Skeletal muscle tissue (tissue), 4 donors: Measurements from ENCODE around the gene TIAM1. TPM values are rescaled to one million over a fixed set of nuclear protein-coding genes. Genes with fewer than 3 reads are reported as not detected.

Experiments used
- H3K27ac ChIP-seq: one replicate; pipeline ENCODE4 v1.7.0; 2013; ENCODE audit warnings: mild to moderate bottlenecking, low read depth, low read length, inconsistent platforms
- H3K27me3 ChIP-seq, 3 donors: one replicate each; pipeline ENCODE4 v1.7.0; 2013; ENCODE audit warnings: low read length in 3 of 3; ENCODE audit not compliant: control insufficient read depth in 3 of 3, insufficient read depth in 3 of 3
- H3K36me3 ChIP-seq, 3 donors: one replicate each; pipeline ENCODE4 v1.7.0; 2013; ENCODE audit warnings: low read length in 3 of 3; ENCODE audit not compliant: control insufficient read depth in 3 of 3, insufficient read depth in 3 of 3
- H3K4me1 ChIP-seq, 3 donors: one replicate each; pipeline ENCODE4 v1.7.0; 2013; ENCODE audit warnings: low read length in 3 of 3, mild to moderate bottlenecking in 3 of 3; ENCODE audit not compliant: control insufficient read depth in 3 of 3, insufficient read depth in 3 of 3
- H3K4me3 ChIP-seq, 3 donors: one replicate each; pipeline ENCODE4 v1.7.0; 2013; ENCODE audit warnings: low read length in 3 of 3
- H3K9ac ChIP-seq, 3 donors: one replicate each; pipeline ENCODE4 v1.7.0; 2013; ENCODE audit warnings: low read length in 3 of 3, mild to moderate bottlenecking in 3 of 3, moderate library complexity in 2 of 3, low read depth in 1 of 3
- H3K9me3 ChIP-seq, 3 donors: one replicate each; pipeline ENCODE4 v1.7.0; 2013; ENCODE audit warnings: low read length in 3 of 3; ENCODE audit not compliant: control insufficient read depth in 3 of 3
- total RNA-seq: library from RNA; depleted of rRNA; stranded (reverse); fragments of >200 nt; gene quantifications from one replicate; pipeline ENCODE4 v1.2.3, GENCODE V29; 2014
- donor health status: Osteomylitis.

Gene TIAM1
- total RNA-seq, 1 donor from 2014 or later, result 24.5 TPM

GRCh38 chr21:31252091-31252490 lies 92.0 kb downstream of the TIAM1 start:
- no peak overlapping the region for H3K27ac ChIP-seq
- H3K4me1 ChIP-seq, result no peaks in the 10 kb centered on the region
- no peaks in the 10 kb centered on the region for H3K27me3 ChIP-seq
- no peaks in the 10 kb centered on the region for H3K36me3 ChIP-seq
- H3K9ac ChIP-seq, result no peak overlapping the region
- H3K9me3 ChIP-seq, result no peaks in the 10 kb centered on the region
- no peak overlapping the region for H3K4me3 ChIP-seq

DNA sequence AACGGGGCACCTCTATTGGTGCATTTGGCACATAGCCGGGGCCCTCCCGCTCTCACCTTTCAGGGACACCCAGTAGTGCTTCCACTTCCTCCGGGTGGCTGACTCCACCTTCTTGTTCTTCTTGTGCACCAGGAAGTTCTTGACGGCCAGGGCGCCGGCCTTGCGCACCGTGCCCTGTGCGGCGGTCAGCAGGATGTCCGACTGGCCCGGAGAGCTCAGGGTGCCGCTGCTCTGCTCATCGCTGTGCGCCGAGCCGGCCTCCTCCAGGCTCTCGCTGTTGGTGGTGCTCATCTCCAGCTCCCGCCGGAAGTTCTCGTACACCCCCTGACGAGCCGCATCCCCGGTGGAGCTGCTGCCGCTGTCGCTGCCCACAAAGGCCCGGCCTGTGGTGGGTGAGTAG lies 92.4 kb downstream of the TIAM1 start:
- Histone ChIP-seq H3K4me1 (no peaks in the 10 kb centered on the region), H3K9ac (no peak overlapping the region), H3K36me3 (no peaks in the 10 kb centered on the region), H3K27me3 (no peaks in the 10 kb centered on the region), H3K9me3 (no peaks in the 10 kb centered on the region), H3K4me3 (no peak overlapping the region), H3K27ac (no peak overlapping the region)

GRCh38 chr21:31248598-31248997 lies 95.5 kb downstream of the TIAM1 start:
- H3K4me3 ChIP-seq, result no peak overlapping the region
- no peak overlapping the region for H3K27ac ChIP-seq
- no peaks in the 10 kb centered on the region for H3K27me3 ChIP-seq
- H3K9me3 ChIP-seq, result no peaks in the 10 kb centered on the region
- H3K36me3 ChIP-seq, result no peaks in the 10 kb centered on the region
- no peak overlapping the region for H3K9ac ChIP-seq
- H3K4me1 ChIP-seq, result no peaks in the 10 kb centered on the region

- H3K4me3 ChIP-seq, result no peak overlapping the region
- H3K36me3 ChIP-seq, result no peaks in the 10 kb centered on the region
- H3K9me3 ChIP-seq, result peaks cover 2 to 5% (median 2%) of the 10 kb centered on the region in 3 donors
- H3K27me3 ChIP-seq, result no peaks in the 10 kb centered on the region
- H3K4me1 ChIP-seq, result no peaks in the 10 kb centered on the region
- no peak overlapping the region for H3K9ac ChIP-seq
- H3K27ac ChIP-seq, result no peak overlapping the region
These were observed 100.5 kb downstream of the TIAM1 start for GRCh38 chr21:31243611-31244010.

DNA sequence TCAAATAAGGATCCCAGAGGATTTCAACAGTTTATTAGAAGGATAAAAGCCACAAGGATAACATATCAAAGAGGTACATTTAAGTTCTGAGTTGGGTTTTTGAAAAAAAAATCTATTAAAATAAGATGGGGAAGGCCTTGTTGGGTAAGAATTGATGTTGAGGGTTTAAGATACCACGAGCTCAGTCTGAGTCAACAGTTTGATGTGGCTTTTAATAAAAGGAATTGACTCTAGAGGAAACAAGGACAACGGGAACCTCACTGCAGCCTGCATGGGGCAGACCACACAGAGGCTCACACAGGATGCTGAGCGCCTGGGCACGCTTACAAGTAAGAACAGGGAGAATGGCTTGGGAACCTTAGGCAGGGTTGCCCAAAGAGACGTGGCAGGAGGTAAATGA lies 107.5 kb downstream of the TIAM1 start:
- H3K27ac ChIP-seq, result no peak overlapping the region
- H3K9me3 ChIP-seq, result peaks cover 2 to 5% (median 2%) of the 10 kb centered on the region in 3 donors
- no peak overlapping the region for H3K9ac ChIP-seq
- H3K4me1 ChIP-seq, result no peaks in the 10 kb centered on the region
- no peak overlapping the region for H3K4me3 ChIP-seq
- H3K27me3 ChIP-seq, result no peaks in the 10 kb centered on the region
- no peaks in the 10 kb centered on the region for H3K36me3 ChIP-seq

DNA sequence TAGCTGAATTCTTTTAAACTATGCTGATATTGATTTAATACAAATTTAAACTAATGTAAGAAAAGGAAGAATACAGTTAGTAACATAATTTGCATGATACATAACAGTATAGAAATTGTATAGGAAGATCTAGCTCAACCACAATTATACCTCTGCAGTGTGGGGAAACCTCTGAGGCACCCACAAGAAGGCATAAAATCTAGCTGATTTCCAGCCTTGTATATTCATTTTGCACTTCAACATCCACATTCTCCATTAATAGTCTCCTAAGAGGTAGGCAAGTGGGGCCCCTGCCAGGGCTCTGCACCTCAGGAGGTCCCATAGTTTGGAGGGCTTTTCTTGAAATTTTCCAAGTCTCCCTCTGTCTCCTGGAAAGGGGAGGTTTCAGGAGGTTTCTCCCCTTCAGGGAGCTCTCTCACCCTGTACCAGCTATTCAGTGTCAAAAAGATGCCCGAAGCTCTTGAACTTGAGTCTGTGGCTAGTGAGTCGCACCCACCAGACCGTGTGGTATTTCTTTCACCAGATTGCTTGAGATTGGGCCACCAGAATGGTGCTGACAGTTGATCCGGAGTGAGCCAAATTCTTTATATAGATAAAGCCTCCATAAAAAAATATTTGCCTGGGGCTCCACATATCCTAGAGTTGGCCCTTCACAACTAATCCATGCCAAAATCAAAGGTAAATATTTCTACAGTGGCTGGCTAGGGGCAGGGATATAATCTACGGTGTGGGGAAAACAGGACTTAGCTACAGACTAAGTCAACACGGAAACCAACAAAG lies 108.2 kb downstream of the TIAM1 start:
- Histone ChIP-seq H3K27me3 (no peaks in the 10 kb centered on the region), H3K4me1 (no peaks in the 10 kb centered on the region), H3K9me3 (peaks cover 0 to 5% (median 0%) of the 10 kb centered on the region in 3 donors), H3K9ac (no peak overlapping the region), H3K27ac (no peak overlapping the region), H3K4me3 (no peak overlapping the region), H3K36me3 (no peaks in the 10 kb centered on the region)

GRCh38 chr21:31234936-31235335 lies 109.1 kb downstream of the TIAM1 start:
- Histone ChIP-seq H3K4me3 (no peak overlapping the region), H3K4me1 (no peaks in the 10 kb centered on the region), H3K27me3 (no peaks in the 10 kb centered on the region), H3K9me3 (no peaks in the 10 kb centered on the region), H3K36me3 (no peaks in the 10 kb centered on the region), H3K9ac (no peak overlapping the region), H3K27ac (no peak overlapping the region)

- no peaks in the 10 kb centered on the region for H3K27me3 ChIP-seq
- no peak overlapping the region for H3K4me3 ChIP-seq
- H3K9me3 ChIP-seq, result no peaks in the 10 kb centered on the region
- H3K36me3 ChIP-seq, result no peaks in the 10 kb centered on the region
- H3K4me1 ChIP-seq, result no peaks in the 10 kb centered on the region
- no peak overlapping the region for H3K27ac ChIP-seq
- H3K9ac ChIP-seq, result no peak overlapping the region
These were observed 110.3 kb downstream of the TIAM1 start for GRCh38 chr21:31233711-31234110.

- no peaks in the 10 kb centered on the region for H3K27me3 ChIP-seq
- no peaks in the 10 kb centered on the region for H3K4me1 ChIP-seq
- no peak overlapping the region for H3K9ac ChIP-seq
- no peak overlapping the region for H3K27ac ChIP-seq
- H3K36me3 ChIP-seq, result no peaks in the 10 kb centered on the region
- H3K4me3 ChIP-seq, result no peak overlapping the region
- H3K9me3 ChIP-seq, result peaks cover 0 to 2% (median 0%) of the 10 kb centered on the region in 3 donors
These were observed 111.7 kb downstream of the TIAM1 start for GRCh38 chr21:31232344-31232743.

DNA sequence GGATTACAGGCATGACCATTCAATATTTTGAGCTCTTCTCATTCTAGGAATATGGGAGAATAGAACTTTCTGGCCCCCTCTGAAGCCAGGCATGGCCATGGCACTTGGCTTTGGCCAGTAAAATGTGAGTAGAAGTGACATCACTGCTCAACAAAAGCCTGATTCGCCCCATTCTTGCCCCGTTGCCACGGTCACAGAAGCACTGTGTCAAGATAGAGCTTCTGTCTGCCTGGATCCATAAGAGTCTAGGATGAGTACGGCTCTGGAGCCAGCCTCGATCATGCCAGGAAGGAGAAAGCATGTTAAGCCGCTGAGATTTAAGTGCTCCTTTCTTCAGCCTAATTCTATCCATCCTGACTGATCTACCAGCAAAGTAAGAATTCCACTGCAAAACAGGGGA lies 113.1 kb downstream of the TIAM1 start:
- H3K27ac ChIP-seq, result no peak overlapping the region
- H3K27me3 ChIP-seq, result no peaks in the 10 kb centered on the region
- no peak overlapping the region for H3K4me3 ChIP-seq
- peaks cover 0 to 2% (median 0%) of the 10 kb centered on the region in 3 donors for H3K9me3 ChIP-seq
- H3K4me1 ChIP-seq, result no peaks in the 10 kb centered on the region
- H3K36me3 ChIP-seq, result no peaks in the 10 kb centered on the region
- no peak overlapping the region for H3K9ac ChIP-seq
